Thymus (tissue), 11 donors: ENCODE measurements around the gene C3AR1. TPM values are rescaled to one million over a fixed set of nuclear protein-coding genes. Genes with fewer than 3 reads are reported as not detected.
A peak's percentile ranks its signal among the peaks of the same experiment; 100 is the strongest.

Experiments
- DNase-seq, 9 donors: peaks; one replicate each; pipeline ENCODE4 v3.0.0-alpha.2; 2013; ENCODE audit warnings: low spot score in 9 of 9, low read depth in 6 of 9, missing footprints in 1 of 9
- H3K27ac ChIP-seq, 2 donors: one replicate each; pipeline ENCODE4 v1.5.1; 2013; ENCODE audit warnings: control low read depth in 1 of 2, low read depth in 1 of 2, low read length in 1 of 2, mild to moderate bottlenecking in 1 of 2, moderate library complexity in 1 of 2
- H3K27me3 ChIP-seq, 2 donors: one replicate each; pipeline ENCODE4 v1.5.1; 2013; ENCODE audit warnings: low read length in 1 of 2; ENCODE audit not compliant: control insufficient read depth in 2 of 2, insufficient read depth in 1 of 2
- H3K36me3 ChIP-seq, 2 donors: one replicate each; pipeline ENCODE4 v1.5.1; 2013; ENCODE audit warnings: low read length in 1 of 2, mild to moderate bottlenecking in 1 of 2, moderate library complexity in 1 of 2; ENCODE audit not compliant: control insufficient read depth in 2 of 2, insufficient read depth in 2 of 2
- H3K4me1 ChIP-seq, 2 donors: one replicate each; pipeline ENCODE4 v1.5.1; 2013; ENCODE audit warnings: low read length in 2 of 2; ENCODE audit not compliant: control insufficient read depth in 2 of 2, insufficient read depth in 2 of 2
- H3K4me3 ChIP-seq, 2 donors: one replicate each; pipeline ENCODE4 v1.5.1; 2013; ENCODE audit warnings: low read length in 2 of 2, control low read depth in 1 of 2, mild to moderate bottlenecking in 1 of 2
- H3K9me3 ChIP-seq, 2 donors: one replicate each; pipeline ENCODE4 v1.5.1; 2013; ENCODE audit warnings: low read length in 1 of 2, mild to moderate bottlenecking in 1 of 2; ENCODE audit not compliant: control insufficient read depth in 2 of 2, insufficient read depth in 1 of 2
- WGBS: extraction: QIAGEN DNeasy Blood & Tissue Kit; methylation state at CpG from one replicate; pipeline ENCODE4 v1.1.7; 2013; 5-methylcytosine and 5-hydroxymethylcytosine counted together
- polyA plus RNA-seq: library from polyadenylated mRNA; stranded (reverse); fragments of 200-250 nt; gene quantifications from one replicate; pipeline ENCODE4 v1.2.3, GENCODE V29; 2013
- total RNA-seq: library from RNA; stranded (reverse); fragments of 120-200 nt; gene quantifications from one replicate; pipeline ENCODE4 v1.2.4, GENCODE V29; 2013
- donor health status: healthy.

The C3AR1 gene
- total and polyA plus RNA-seq, 2 donors = 8.2 to 9.6 TPM

- Histone ChIP-seq H3K9me3 (no peaks in the 10 kb centered on the region), H3K27ac (no peak overlapping the region), H3K4me1 (no peaks in the 10 kb centered on the region), H3K27me3 (no peaks in the 10 kb centered on the region), H3K36me3 (peaks cover 41 to 70% of the 10 kb centered on the region in 2 donors), H3K4me3 (no peak overlapping the region)
- DNase-seq = no peak
- WGBS = 94% methylated on average over 7 of the region's 7 CpGs
Measured at GRCh38 chr12:8050600-8051250, 15.4 kb downstream of the C3AR1 start.

- Histone ChIP-seq H3K4me3 (no peak overlapping the region), H3K9me3 (no peaks in the 10 kb centered on the region), H3K36me3 (peaks cover 49 to 66% of the 10 kb centered on the region in 2 donors), H3K4me1 (no peaks in the 10 kb centered on the region), H3K27ac (no peak overlapping the region), H3K27me3 (no peaks in the 10 kb centered on the region)
- DNase-seq = no peak
- WGBS = 98% methylated on average over 4 of the region's 4 CpGs
Measured at GRCh38 chr12:8048906-8049305, 17.3 kb downstream of the C3AR1 start.

GRCh38 chr12:8047842-8048241 lies 18.3 kb downstream of the C3AR1 start:
- H3K4me1 ChIP-seq = no peaks in the 10 kb centered on the region
- H3K27ac ChIP-seq = no peak overlapping the region
- no peaks in the 10 kb centered on the region for H3K27me3 ChIP-seq
- peaks cover 51 to 65% of the 10 kb centered on the region in 2 donors for H3K36me3 ChIP-seq
- no peaks in the 10 kb centered on the region for H3K9me3 ChIP-seq
- WGBS = 97% methylated on average over 5 of the region's 5 CpGs
- no peak for DNase-seq
- no peak overlapping the region for H3K4me3 ChIP-seq

DNA sequence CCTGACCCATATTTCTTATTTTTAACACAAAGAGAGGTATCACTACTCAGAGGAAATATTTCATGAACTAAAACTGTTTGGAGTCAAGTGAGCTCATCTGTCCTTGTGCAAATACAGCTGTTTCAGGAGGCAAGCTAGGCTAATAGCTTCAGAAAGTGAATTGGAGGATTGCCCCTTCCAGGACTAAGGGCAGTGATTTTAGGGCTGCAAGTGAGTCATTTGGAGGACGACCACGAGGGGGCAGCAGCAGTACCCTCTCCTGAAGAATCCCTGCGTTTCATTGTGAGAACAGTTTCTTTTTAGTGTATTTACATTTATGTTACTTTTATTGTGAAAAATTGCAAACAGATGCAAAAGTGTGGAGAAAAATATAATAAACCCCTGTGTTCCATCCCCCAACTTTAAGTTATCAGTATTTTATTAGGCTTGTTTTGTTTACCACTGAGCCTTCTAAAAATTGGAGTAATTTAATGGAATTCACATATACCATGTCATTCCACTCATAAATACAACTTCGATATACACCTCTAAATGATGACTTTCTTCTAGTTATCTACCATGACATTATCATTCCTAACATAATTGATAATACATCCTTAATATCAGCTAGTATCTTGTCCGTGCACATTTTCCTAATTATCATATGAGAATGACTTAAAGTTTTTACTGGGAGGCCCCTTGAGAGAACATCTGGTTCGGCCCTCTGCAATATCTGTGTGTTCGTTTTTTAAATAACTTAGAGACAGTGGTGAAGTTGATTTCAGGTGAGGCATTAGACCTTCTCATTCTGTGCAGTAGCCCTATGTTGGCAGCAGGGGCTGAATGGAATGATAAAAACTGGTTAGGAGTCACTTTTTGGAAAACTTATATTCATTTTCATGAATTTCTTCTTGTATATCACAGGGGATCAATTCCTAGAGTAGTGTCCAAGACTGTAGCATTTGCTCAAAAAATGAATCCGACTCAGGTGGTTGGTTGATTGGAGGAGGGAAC lies 19.9 kb downstream of the C3AR1 start:
- 61% methylated on average over 8 of the region's 8 CpGs for WGBS
- H3K27ac ChIP-seq = no peak overlapping the region
- H3K4me3 ChIP-seq = no peak overlapping the region
- H3K27me3 ChIP-seq = no peaks in the 10 kb centered on the region
- peak in 5 of 9 donors; percentile 58 to 81 (median 68) for DNase-seq
- peaks cover 55 to 67% of the 10 kb centered on the region in 2 donors for H3K36me3 ChIP-seq
- no peaks in the 10 kb centered on the region for H3K9me3 ChIP-seq
- H3K4me1 ChIP-seq = no peaks in the 10 kb centered on the region

DNA sequence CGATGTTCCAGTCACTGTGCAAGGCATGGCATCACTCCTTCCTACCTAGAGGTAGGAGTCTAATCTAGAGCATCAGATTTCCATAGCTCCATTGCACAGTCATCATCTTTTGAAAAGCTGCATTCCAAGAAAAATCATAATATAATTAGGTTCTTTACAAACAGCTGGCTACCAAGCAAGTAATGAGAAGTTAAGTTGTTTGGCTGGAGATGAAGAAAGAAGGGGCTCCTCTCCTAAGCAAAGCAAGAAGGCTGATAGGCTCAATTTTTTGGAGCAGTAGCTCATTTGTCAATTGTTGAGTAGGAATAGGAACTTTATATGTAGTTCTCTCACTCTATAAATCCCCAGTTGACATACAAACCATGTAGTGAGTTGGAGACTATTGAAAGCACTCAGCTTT lies 25.4 kb downstream of the C3AR1 start:
- H3K9me3 ChIP-seq = no peaks in the 10 kb centered on the region
- no peaks in the 10 kb centered on the region for H3K27me3 ChIP-seq
- 95% methylated on average over 1 of the region's 1 CpG for WGBS
- peaks cover 37 to 48% of the 10 kb centered on the region in 2 donors for H3K36me3 ChIP-seq
- peaks cover 22 to 30% of the 10 kb centered on the region in 2 donors for H3K4me1 ChIP-seq
- DNase-seq = no peak
- no peak overlapping the region for H3K27ac ChIP-seq
- H3K4me3 ChIP-seq = no peak overlapping the region

DNA sequence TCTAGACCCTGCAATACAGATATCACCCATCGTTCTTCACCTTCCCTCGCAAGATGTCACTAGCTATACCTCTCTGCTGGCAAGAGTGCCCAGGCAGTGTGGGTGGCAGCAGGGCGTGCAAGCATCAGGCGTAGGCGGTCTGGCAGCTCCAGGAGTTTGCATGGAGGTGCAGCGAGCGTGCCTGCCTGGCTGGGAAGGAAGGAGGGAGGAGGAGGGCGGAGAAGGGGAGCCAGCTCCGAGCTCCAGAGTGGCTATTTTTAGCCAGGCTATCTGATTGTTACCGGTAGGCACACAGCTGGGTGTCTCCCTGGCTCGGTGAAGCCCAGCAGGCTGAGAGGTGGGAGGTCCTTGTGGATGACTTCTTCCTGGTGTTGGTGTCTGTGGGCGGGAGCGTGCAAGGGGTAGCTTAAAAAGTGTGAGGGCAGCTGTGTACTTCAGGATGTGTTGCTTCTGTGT lies 27.5 kb downstream of the C3AR1 start:
- Histone ChIP-seq H3K4me1 (peaks cover 24 to 48% of the 10 kb centered on the region in 2 donors), H3K9me3 (no peaks in the 10 kb centered on the region), H3K4me3 (peak overlapping the region in 1 of 2 donors; percentile 0), H3K27ac (peak overlapping the region in 1 of 2 donors; percentile 48), H3K36me3 (peaks cover 26 to 34% of the 10 kb centered on the region in 2 donors), H3K27me3 (no peaks in the 10 kb centered on the region)
- DNase-seq = peak in 1 of 9 donors; percentile 47
- 31% methylated on average over 13 of the region's 13 CpGs for WGBS

GRCh38 chr12:8037947-8038346 lies 28.2 kb downstream of the C3AR1 start:
- Histone ChIP-seq H3K9me3 (no peaks in the 10 kb centered on the region), H3K27me3 (no peaks in the 10 kb centered on the region), H3K4me1 (peaks cover 30 to 56% of the 10 kb centered on the region in 2 donors), H3K36me3 (peaks cover 22 to 28% of the 10 kb centered on the region in 2 donors), H3K27ac (peak overlapping the region in 1 of 2 donors; percentile 56), H3K4me3 (no peak overlapping the region)
- WGBS = 68% methylated on average over 6 of the region's 6 CpGs
- no peak for DNase-seq

DNA sequence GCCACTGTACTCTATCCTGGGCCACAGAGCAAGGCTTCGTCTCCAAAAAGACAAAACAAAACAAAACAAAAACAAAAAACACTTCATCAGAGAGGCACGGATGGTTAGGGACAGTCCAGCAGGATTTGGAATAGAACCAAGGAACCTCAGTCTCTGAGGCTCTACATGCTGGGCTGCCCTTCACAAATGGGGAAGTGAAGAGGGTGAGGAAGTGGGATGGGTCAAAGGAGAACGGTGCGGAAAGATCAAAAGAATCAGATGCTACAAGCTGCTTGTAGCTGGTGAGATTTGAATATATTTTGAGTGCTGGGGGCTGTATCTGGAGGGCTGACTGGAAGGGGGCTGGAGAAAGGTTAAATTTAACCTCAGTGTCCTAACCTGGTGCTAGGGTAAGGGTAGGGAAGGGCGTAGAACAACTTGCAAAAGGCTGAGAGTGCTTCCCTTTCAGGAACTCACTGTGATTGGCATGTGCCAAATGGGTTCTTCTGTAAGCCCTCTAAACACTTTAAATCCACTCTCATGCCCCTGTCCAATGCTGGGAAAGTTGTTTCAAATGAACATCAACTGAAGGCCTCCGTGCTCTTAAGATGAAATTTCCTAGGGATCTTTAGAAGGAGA lies 29.0 kb downstream of the C3AR1 start:
- peak in 4 of 9 donors; percentile 34 to 73 (median 39) for DNase-seq
- WGBS = 12% methylated on average over 6 of the region's 6 CpGs
- peaks cover 31 to 58% of the 10 kb centered on the region in 2 donors for H3K4me1 ChIP-seq
- H3K36me3 ChIP-seq = peaks cover 15 to 22% of the 10 kb centered on the region in 2 donors
- H3K4me3 ChIP-seq = peak overlapping the region in 1 of 2 donors; percentile 9
- H3K9me3 ChIP-seq = no peaks in the 10 kb centered on the region
- peak overlapping the region; percentile 20 to 55 for H3K27ac ChIP-seq
- no peaks in the 10 kb centered on the region for H3K27me3 ChIP-seq
